ENCODE data around the gene SOX1. TPM values are rescaled to one million over a fixed set of nuclear protein-coding genes. Genes with fewer than 3 reads are reported as not detected.

Gene SOX1
- total and polyA plus RNA-seq, 11 donors = not detected

GRCh38 chr13:112117258-112117954 is 50.5 kb downstream of the SOX1 start:
- ATAC-seq = no peak
- no peaks in the 10 kb centered on the region for H3K4me1 ChIP-seq
- H3K4me3 ChIP-seq = no peak overlapping the region
- WGBS, 4 donors = 76 to 85% (median 82%) methylated on average over 4 to 14 of the region's 14 CpGs
- no peaks in the 10 kb centered on the region for H3K36me3 ChIP-seq
- DNase-seq = no peak
- no peak for TF ChIP-seq POLR2A (IDR thresholded peaks at IDR 0.05)
- H3K9me3 ChIP-seq = no peaks in the 10 kb centered on the region
- no peak overlapping the region for H3K27ac ChIP-seq
- intact Hi-C loops (cut with DNase I) = no loop called here
- peaks cover 0 to 48% (median 12%) of the 10 kb centered on the region in 9 donors for H3K27me3 ChIP-seq

GRCh38 chr13:112117955-112118302 is 51.0 kb downstream of the SOX1 start:
- H3K9me3 ChIP-seq = no peaks in the 10 kb centered on the region
- H3K36me3 ChIP-seq = no peaks in the 10 kb centered on the region
- 61 to 69% (median 66%) methylated on average over 18 of the region's 18 CpGs for WGBS, 4 donors
- H3K27ac ChIP-seq = no peak overlapping the region
- no peaks in the 10 kb centered on the region for H3K4me1 ChIP-seq
- DNase-seq = no peak
- no peak for TF ChIP-seq POLR2A (IDR thresholded peaks at IDR 0.05)
- TF ChIP-seq CTCF (IDR thresholded peaks at IDR 0.05) = no peak
- peaks cover 0 to 48% (median 12%) of the 10 kb centered on the region in 9 donors for H3K27me3 ChIP-seq
- no peak overlapping the region for H3K4me3 ChIP-seq
- no peak for ATAC-seq
- intact Hi-C loops (cut with DNase I) = no loop called here

- no peak for ATAC-seq
- H3K4me3 ChIP-seq = no peak overlapping the region
- DNase-seq = peak in 1 of 5 donors; percentile 31
- H3K9me3 ChIP-seq = no peaks in the 10 kb centered on the region
- peaks cover 0 to 42% (median 12%) of the 10 kb centered on the region in 9 donors for H3K27me3 ChIP-seq
- no peak overlapping the region for H3K27ac ChIP-seq
- no peaks in the 10 kb centered on the region for H3K4me1 ChIP-seq
- H3K36me3 ChIP-seq = no peaks in the 10 kb centered on the region
- intact Hi-C loops (cut with DNase I) = no loop called here
- TF ChIP-seq POLR2A (IDR thresholded peaks at IDR 0.05) (no peak), CTCF (IDR thresholded peaks at IDR 0.05) (no peak)
- WGBS, 4 donors = 58 to 68% (median 64%) methylated on average over 21 to 23 of the region's 23 CpGs
Observed at GRCh38 chr13:112118451-112119064, 51.6 kb downstream of the SOX1 start.

GRCh38 chr13:112119192-112120030 is 52.5 kb downstream of the SOX1 start:
- H3K27ac ChIP-seq = no peak overlapping the region
- DNase-seq (peak in 1 of 5 donors; percentile 52), ATAC-seq (no peak)
- H3K9me3 ChIP-seq = no peaks in the 10 kb centered on the region
- 86 to 91% (median 90%) methylated on average over 13 to 14 of the region's 14 CpGs for WGBS, 4 donors
- TF ChIP-seq CTCF (IDR thresholded peaks at IDR 0.05) (no peak), POLR2A (IDR thresholded peaks at IDR 0.05) (no peak)
- H3K27me3 ChIP-seq = peaks cover 0 to 38% (median 12%) of the 10 kb centered on the region in 9 donors
- H3K4me1 ChIP-seq = no peaks in the 10 kb centered on the region
- intact Hi-C loops (cut with DNase I) = no loop called here
- no peaks in the 10 kb centered on the region for H3K36me3 ChIP-seq
- no peak overlapping the region for H3K4me3 ChIP-seq

All from heart left ventricle (tissue), 16 donors.